DOHH2 (cell line): Measurements from ENCODE around the gene TGFBR2.

ENCODE experiments used
- H3F3A ChIP-seq: fragments of 200-600 bp; sonication (generic), shearing (Covaris generic); 2 replicates; pipeline ENCODE4 v1.6.0; 2016; ENCODE audit warnings: antibody characterized with exemption, mild to moderate bottlenecking; ENCODE audit not compliant: control insufficient read depth, insufficient read depth
- H3K27ac ChIP-seq: fragments of 200-600 bp; sonication (generic); 2 replicates; pipeline ENCODE4 v1.5.1; 2014; ENCODE audit warnings: low read depth, mild to moderate bottlenecking, low read length, moderate library complexity
- H3K27me3 ChIP-seq: fragments of 200-600 bp; sonication (generic); 2 replicates; pipeline ENCODE4 v1.6.1; 2014; ENCODE audit warnings: mild to moderate bottlenecking, low read length, mixed read lengths; ENCODE audit not compliant: control insufficient read depth
- H3K36me3 ChIP-seq: fragments of 200-600 bp; sonication (generic); 2 replicates; pipeline ENCODE4 v1.6.1; 2014; ENCODE audit warnings: mild to moderate bottlenecking, low read length, moderate library complexity, mixed read lengths; ENCODE audit not compliant: control insufficient read depth
- H3K4me1 ChIP-seq: fragments of 200-600 bp; sonication (generic); 2 replicates; pipeline ENCODE4 v1.6.1; 2014; ENCODE audit warnings: mild to moderate bottlenecking, low read length, mixed read lengths; ENCODE audit not compliant: control insufficient read depth
- H3K4me2 ChIP-seq: fragments of 200-600 bp; sonication (generic); 2 replicates; pipeline ENCODE4 v1.6.0; 2014; ENCODE audit warnings: mild to moderate bottlenecking, low read length, moderate library complexity
- H3K4me3 ChIP-seq: fragments of 200-600 bp; sonication (generic); 2 replicates; pipeline ENCODE4 v1.5.1; 2014; ENCODE audit warnings: mild to moderate bottlenecking, low read length, mixed read lengths
- H3K79me2 ChIP-seq: fragments of 200-600 bp; sonication (generic); 2 replicates; pipeline ENCODE4 v1.6.1; 2014; ENCODE audit warnings: mild to moderate bottlenecking, low read length, mixed read lengths; ENCODE audit not compliant: control insufficient read depth
- H3K9me2 ChIP-seq: fragments of 200-600 bp; sonication (generic); replicated peaks from 2 replicates; pipeline ENCODE4 v1.6.1; 2014; ENCODE audit warnings: mild to moderate bottlenecking, low read length, mixed read lengths; ENCODE audit not compliant: control insufficient read depth
- H3K9me3 ChIP-seq: fragments of 200-600 bp; sonication (generic); 2 replicates; pipeline ENCODE4 v1.6.1; 2014; ENCODE audit warnings: antibody characterized with exemption, low read length, mixed read lengths; ENCODE audit not compliant: control insufficient read depth, insufficient read depth
- H4K20me1 ChIP-seq: fragments of 200-600 bp; sonication (generic); 2 replicates; pipeline ENCODE4 v1.6.0; 2014; ENCODE audit warnings: low read depth, mild to moderate bottlenecking, antibody characterized with exemption, low read length, moderate library complexity; ENCODE audit not compliant: control insufficient read depth, insufficient read depth
- CTCF ChIP-seq: fragments of 200-600 bp; sonication (generic); IDR thresholded peaks from one replicate; pipeline ENCODE4 v1.5.1; 2014; ENCODE audit warnings: antibody characterized with exemption, mild to moderate bottlenecking, low read depth, low read length; ENCODE audit not compliant: poor library complexity, severe bottlenecking
- EZH2phosphoT487 ChIP-seq: fragments of 200-600 bp; sonication (generic); IDR thresholded peaks from 2 replicates; pipeline ENCODE4 v1.6.1; 2017; ENCODE audit warnings: borderline replicate concordance, mild to moderate bottlenecking, antibody characterized with exemption, low read length, moderate library complexity, mixed read lengths

Gene TGFBR2

GRCh38 chr3:30737743-30738499, 131.5 kb downstream of the TGFBR2 start:
- Histone ChIP-seq H3K9me3 (no peaks in the 10 kb centered on the region), H3K4me1 (no peaks in the 10 kb centered on the region), H3K36me3 (no peaks in the 10 kb centered on the region), H3K4me2 (no peak overlapping the region), H4K20me1 (no peaks in the 10 kb centered on the region), H3F3A (no peaks in the 10 kb centered on the region), H3K4me3 (no peak overlapping the region), H3K9me2 (no peaks in the 10 kb centered on the region), H3K27me3 (no peaks in the 10 kb centered on the region), H3K27ac (no peak overlapping the region), H3K79me2 (no peaks in the 10 kb centered on the region)
- TF ChIP-seq CTCF (no peak), EZH2phosphoT487 (no peak)

DNA sequence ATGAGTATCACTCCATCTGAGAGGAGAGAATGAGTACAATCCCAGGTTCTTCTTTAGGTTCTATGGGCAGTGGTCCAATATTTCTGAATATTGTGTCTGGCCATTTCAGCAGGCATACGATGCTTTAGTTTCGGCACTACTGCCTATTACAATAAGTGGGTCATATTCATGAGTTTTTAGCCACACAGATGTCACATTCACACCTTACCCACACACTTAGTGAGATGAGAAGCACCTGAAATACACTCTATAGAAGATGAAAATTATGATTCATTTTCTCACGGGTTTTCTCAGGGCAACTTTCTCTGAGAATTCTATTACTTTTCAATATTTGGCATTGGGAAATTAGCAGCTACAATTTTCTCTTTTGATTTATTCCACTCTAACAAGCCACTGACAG, 132.2 kb downstream of the TGFBR2 start:
- no peaks in the 10 kb centered on the region for H4K20me1 ChIP-seq
- no peaks in the 10 kb centered on the region for H3K27me3 ChIP-seq
- H3K79me2 ChIP-seq = no peaks in the 10 kb centered on the region
- H3K4me1 ChIP-seq = no peaks in the 10 kb centered on the region
- no peak for TF ChIP-seq CTCF
- TF ChIP-seq EZH2phosphoT487 = no peak
- H3F3A ChIP-seq = no peaks in the 10 kb centered on the region
- no peak overlapping the region for H3K27ac ChIP-seq
- H3K9me3 ChIP-seq = no peaks in the 10 kb centered on the region
- no peak overlapping the region for H3K4me2 ChIP-seq
- no peaks in the 10 kb centered on the region for H3K36me3 ChIP-seq
- H3K4me3 ChIP-seq = no peak overlapping the region
- H3K9me2 ChIP-seq = no peaks in the 10 kb centered on the region

- no peaks in the 10 kb centered on the region for H3K4me1 ChIP-seq
- no peaks in the 10 kb centered on the region for H3K27me3 ChIP-seq
- H3F3A ChIP-seq = no peaks in the 10 kb centered on the region
- no peaks in the 10 kb centered on the region for H3K9me2 ChIP-seq
- H3K79me2 ChIP-seq = no peaks in the 10 kb centered on the region
- H4K20me1 ChIP-seq = no peaks in the 10 kb centered on the region
- no peak for TF ChIP-seq EZH2phosphoT487
- no peak for TF ChIP-seq CTCF
- H3K27ac ChIP-seq = no peak overlapping the region
- no peak overlapping the region for H3K4me3 ChIP-seq
- no peak overlapping the region for H3K4me2 ChIP-seq
- H3K9me3 ChIP-seq = no peaks in the 10 kb centered on the region
- no peaks in the 10 kb centered on the region for H3K36me3 ChIP-seq
Measured at GRCh38 chr3:30741889-30742288, 135.5 kb downstream of the TGFBR2 start.
